ENCODE results near the gene ELOB. TPM values are rescaled to one million over a fixed set of nuclear protein-coding genes. Genes with fewer than 3 reads are reported as not detected.

ELOB gene
- total and polyA plus RNA-seq, 4 experiments from 2014 or later: 83.0 to 270 (median 177) TPM

- H3K27ac Mint-ChIP-seq: peak overlapping the region in 6 of 7 donors; percentile 36 to 99 (median 84)
- intact Hi-C loops (cut with micrococcal nuclease): loop anchor here (5.0 to 10.0 kb wide), 2 partner anchors 92 to 240 kb away; partner anchors contain the start of genes CEMP1 and PDPK1
- POLR2A ChIA-PET (ENCODE audit: partially characterized antibody): interaction anchor here (1.4 to 8.8 kb wide), 5 partner anchors 7 to 1069 kb away, joined by 3 to 142 read pairs (median 7); partner anchors contain the start of genes MAPK8IP3 and SRRM2
These were observed 1.9 kb downstream of the ELOB start for GRCh38 chr16:2775131-2775716.

DNA sequence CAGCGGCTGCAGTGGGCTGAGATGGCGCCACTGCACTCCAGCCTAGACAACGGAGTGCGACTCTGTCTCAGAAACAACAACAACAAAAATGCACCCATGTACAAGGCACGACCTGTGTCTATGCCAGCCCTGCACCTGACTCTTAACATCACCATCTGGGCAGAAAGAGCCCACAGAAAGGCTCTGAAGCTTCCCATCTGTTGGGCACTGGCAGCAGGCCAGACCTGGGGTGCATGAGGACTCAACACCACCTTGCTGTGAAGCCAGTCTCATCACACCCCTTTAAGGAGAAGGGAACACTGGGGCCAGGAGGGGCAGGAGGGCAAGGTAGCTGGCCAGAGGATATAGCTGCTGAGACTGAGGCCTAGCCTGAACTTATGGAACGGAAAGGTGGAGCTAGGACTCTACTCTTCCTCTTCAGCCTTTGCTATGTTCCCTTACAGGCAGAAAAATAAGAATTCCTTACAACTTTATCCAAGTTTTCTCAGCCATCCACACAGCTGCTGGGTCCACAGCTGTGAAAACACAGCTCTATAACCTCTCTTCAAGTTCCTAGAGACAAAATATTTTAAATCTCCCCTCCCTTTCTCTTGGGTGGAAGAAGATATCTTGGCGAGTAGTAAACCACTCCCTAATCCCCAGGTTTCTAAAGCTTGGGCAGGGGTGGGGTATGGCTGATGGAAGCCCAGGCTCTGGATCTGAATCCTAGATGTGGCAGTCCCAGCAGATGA is 2.8 kb downstream of the ELOB start:
- H3K4me3 Mint-ChIP-seq: peak overlapping the region in 2 of 8 donors; percentile 25 to 46
- peaks cover 0 to 3% (median 0%) of the 10 kb centered on the region in 8 donors for H3K9me3 Mint-ChIP-seq
- peaks cover 27 to 69% of the 10 kb centered on the region in 2 donors for H3K36me3 Mint-ChIP-seq
- H3K27ac Mint-ChIP-seq: peak overlapping the region in 5 of 7 donors; percentile 36 to 99 (median 57)
- H3K4me1 Mint-ChIP-seq: peaks cover 20 to 51% (median 43%) of the 10 kb centered on the region in 4 donors
- Histone ChIP-seq H3K9me3 (ENCODE audit: control insufficient read depth in 1 of 2, low read length in 2 of 2) (no peaks in the 10 kb centered on the region), H3K27me3 (ENCODE audit: insufficient read depth, low read length) (no peaks in the 10 kb centered on the region), H3K4me1 (ENCODE audit: insufficient read depth, low read length) (peaks cover 37% of the 10 kb centered on the region), H3K36me3 (ENCODE audit: insufficient read depth, low read length) (peaks cover 37% of the 10 kb centered on the region), H3K4me3 (ENCODE audit: low read length in 2 of 2) (no peak overlapping the region), H3K27ac (ENCODE audit: low read depth, low read length) (no peak overlapping the region)
- intact Hi-C loops (cut with micrococcal nuclease): loop anchor here (10.0 kb wide), 1 partner anchor 240 kb away; the partner anchor contains the start of genes CEMP1 and PDPK1
- ChIA-PET CTCF (ENCODE audit: partially characterized antibody) (interaction anchor here (1.1 kb wide), 1 partner anchor 28 kb away, joined by 3 read pairs; no protein-coding TSS in a partner anchor), POLR2A (ENCODE audit: partially characterized antibody) (interaction anchor here (1.4 to 8.8 kb wide), 3 partner anchors 17 to 1068 kb away, joined by 3 to 142 read pairs (median 7); partner anchors contain the start of genes MAPK8IP3 and SRRM2)
- no peaks in the 10 kb centered on the region for H3K27me3 Mint-ChIP-seq
- DNase-seq: peak in 1 of 5 donors; percentile 29

More at GRCh38 chr16:2775131-2775716, 1.9 kb downstream of the ELOB start:
- Mint-ChIP-seq H3K4me3 (peak overlapping the region; percentile 31 to 96 (median 93)), H3K9me3 (no peaks in the 10 kb centered on the region), H3K4me1 (peaks cover 19 to 47% (median 38%) of the 10 kb centered on the region in 4 donors), H3K36me3 (peaks cover 23 to 60% of the 10 kb centered on the region in 2 donors), H3K27me3 (no peaks in the 10 kb centered on the region)
- no peaks in the 10 kb centered on the region for H3K9me3 ChIP-seq (ENCODE audit: control insufficient read depth in 1 of 2, low read length in 2 of 2)
- no peak overlapping the region for H3K4me3 ChIP-seq (ENCODE audit: low read length in 2 of 2)
- peaks cover 28% of the 10 kb centered on the region for H3K36me3 ChIP-seq (ENCODE audit: insufficient read depth, low read length)
- no peaks in the 10 kb centered on the region for H3K27me3 ChIP-seq (ENCODE audit: insufficient read depth, low read length)
- no peak overlapping the region for H3K27ac ChIP-seq (ENCODE audit: low read depth, low read length)
- peaks cover 38% of the 10 kb centered on the region for H3K4me1 ChIP-seq (ENCODE audit: insufficient read depth, low read length)
- DNase-seq: peak in 1 of 5 donors; percentile 6
- CTCF ChIA-PET (ENCODE audit: partially characterized antibody): interaction anchor here (1.1 kb wide), 1 partner anchor 22 kb away, joined by 3 read pairs; no protein-coding TSS in a partner anchor

DNA sequence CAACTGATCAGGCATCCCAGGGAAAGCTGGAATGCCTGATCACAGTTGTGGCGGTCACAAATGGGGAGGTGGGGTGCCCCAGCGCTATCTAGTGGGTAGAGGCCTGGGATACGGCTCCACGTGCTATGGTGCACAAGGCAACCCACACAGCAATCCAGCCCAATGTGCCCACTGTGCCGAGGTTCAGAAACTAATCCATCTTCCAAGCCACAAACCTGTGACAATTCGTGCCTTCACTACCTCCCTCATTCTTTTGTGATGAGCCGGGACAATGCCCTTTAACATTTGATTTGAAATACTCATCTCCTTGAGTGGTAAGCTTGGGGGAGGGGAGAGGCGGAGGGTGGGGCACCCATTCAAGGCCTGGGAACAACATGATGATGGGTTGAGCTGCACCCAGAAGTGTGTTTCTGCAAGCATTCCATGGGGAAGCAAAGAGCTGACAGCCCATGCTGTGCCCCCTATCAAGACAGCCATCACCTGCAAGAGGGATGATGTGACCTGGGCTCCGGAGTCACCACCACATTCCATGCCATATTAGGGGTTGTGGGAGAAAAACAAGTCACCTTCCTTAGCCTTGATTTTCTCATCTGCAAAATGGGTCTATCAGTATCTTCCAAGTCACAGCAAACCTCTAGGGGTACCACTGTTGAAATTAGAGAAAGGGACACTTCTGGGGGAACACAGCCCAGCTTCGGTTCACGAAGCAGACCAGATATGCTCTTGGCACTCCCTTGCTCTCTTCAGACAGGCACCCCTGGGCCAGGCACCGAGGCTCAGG is 3.7 kb downstream of the ELOB start:
- H3K9me3 ChIP-seq (ENCODE audit: control insufficient read depth in 1 of 2, low read length in 2 of 2): no peaks in the 10 kb centered on the region
- Mint-ChIP-seq H3K36me3 (peaks cover 32 to 79% of the 10 kb centered on the region in 2 donors), H3K27ac (peak overlapping the region in 4 of 7 donors; percentile 66 to 99 (median 76)), H3K27me3 (no peaks in the 10 kb centered on the region), H3K4me3 (peak overlapping the region in 2 of 8 donors; percentile 4 to 7), H3K4me1 (peaks cover 16 to 45% (median 36%) of the 10 kb centered on the region in 4 donors), H3K9me3 (peaks cover 0 to 3% (median 0%) of the 10 kb centered on the region in 8 donors)
- H3K27me3 ChIP-seq (ENCODE audit: insufficient read depth, low read length): no peaks in the 10 kb centered on the region
- H3K4me1 ChIP-seq (ENCODE audit: insufficient read depth, low read length): peaks cover 28% of the 10 kb centered on the region
- intact Hi-C loops (cut with micrococcal nuclease): loop anchor here (10.0 kb wide), 1 partner anchor 239 kb away; the partner anchor contains the start of genes CEMP1 and PDPK1
- ChIA-PET POLR2A (ENCODE audit: partially characterized antibody) (interaction anchor here (0.6 to 8.8 kb wide), 3 partner anchors 12 to 21 kb away, joined by 3 to 142 read pairs (median 7); partner anchors contain the start of gene SRRM2), CTCF (ENCODE audit: partially characterized antibody) (interaction anchor here (1.1 kb wide), 1 partner anchor 27 kb away, joined by 3 read pairs; no protein-coding TSS in a partner anchor)
- H3K27ac ChIP-seq (ENCODE audit: low read depth, low read length): no peak overlapping the region
- peak in 1 of 5 donors; percentile 26 for DNase-seq
- H3K36me3 ChIP-seq (ENCODE audit: insufficient read depth, low read length): peaks cover 46% of the 10 kb centered on the region
- no peak overlapping the region for H3K4me3 ChIP-seq (ENCODE audit: low read length in 2 of 2)

GRCh38 chr16:2771496-2772402 is 5.3 kb downstream of the ELOB start:
- H3K4me1 ChIP-seq (ENCODE audit: insufficient read depth, low read length): peaks cover 23% of the 10 kb centered on the region
- ChIA-PET POLR2A (ENCODE audit: partially characterized antibody) (interaction anchor here (8.8 kb wide), 1 partner anchor 20 kb away, joined by 142 read pairs; the partner anchor contains the start of gene SRRM2), CTCF (ENCODE audit: partially characterized antibody) (no interaction called here)
- peak overlapping the region in 6 of 7 donors; percentile 57 to 99 (median 67) for H3K27ac Mint-ChIP-seq
- peaks cover 0 to 3% (median 0%) of the 10 kb centered on the region in 8 donors for H3K9me3 Mint-ChIP-seq
- H3K27me3 Mint-ChIP-seq: no peaks in the 10 kb centered on the region
- intact Hi-C loops (cut with micrococcal nuclease): loop anchor here (10.0 kb wide), 1 partner anchor 237 kb away; the partner anchor contains the start of genes CEMP1 and PDPK1
- peaks cover 14 to 38% (median 33%) of the 10 kb centered on the region in 4 donors for H3K4me1 Mint-ChIP-seq
- peaks cover 44 to 81% of the 10 kb centered on the region in 2 donors for H3K36me3 Mint-ChIP-seq
- H3K27ac ChIP-seq (ENCODE audit: low read depth, low read length): no peak overlapping the region
- peak in 1 of 5 donors; percentile 37 for DNase-seq
- H3K9me3 ChIP-seq (ENCODE audit: control insufficient read depth in 1 of 2, low read length in 2 of 2): no peaks in the 10 kb centered on the region
- H3K27me3 ChIP-seq (ENCODE audit: insufficient read depth, low read length): no peaks in the 10 kb centered on the region
- peak overlapping the region in 2 of 8 donors; percentile 5 to 15 for H3K4me3 Mint-ChIP-seq
- no peak overlapping the region for H3K4me3 ChIP-seq (ENCODE audit: low read length in 2 of 2)
- peaks cover 63% of the 10 kb centered on the region for H3K36me3 ChIP-seq (ENCODE audit: insufficient read depth, low read length)

GRCh38 chr16:2770057-2770951 is 6.8 kb downstream of the ELOB start:
- ChIA-PET POLR2A (ENCODE audit: partially characterized antibody) (interaction anchor here (3.3 to 6.1 kb wide), 2 partner anchors 7 to 16 kb away, joined by 15 to 38 read pairs; partner anchors contain the start of gene ELOB), CTCF (ENCODE audit: partially characterized antibody) (no interaction called here)
- peak overlapping the region in 5 of 7 donors; percentile 42 to 83 (median 55) for H3K27ac Mint-ChIP-seq
- H3K4me1 Mint-ChIP-seq: peaks cover 11 to 28% (median 24%) of the 10 kb centered on the region in 4 donors
- no peaks in the 10 kb centered on the region for H3K27me3 Mint-ChIP-seq
- intact Hi-C loops (cut with micrococcal nuclease): loop anchor here (10.0 kb wide), 1 partner anchor 236 kb away; the partner anchor contains the start of genes CEMP1 and PDPK1
- peaks cover 59 to 87% of the 10 kb centered on the region in 2 donors for H3K36me3 Mint-ChIP-seq
- no peaks in the 10 kb centered on the region for H3K9me3 ChIP-seq (ENCODE audit: control insufficient read depth in 1 of 2, low read length in 2 of 2)
- H3K4me1 ChIP-seq (ENCODE audit: insufficient read depth, low read length): peaks cover 12% of the 10 kb centered on the region
- H3K27ac ChIP-seq (ENCODE audit: low read depth, low read length): no peak overlapping the region
- peak in 1 of 5 donors; percentile 39 for DNase-seq
- H3K36me3 ChIP-seq (ENCODE audit: insufficient read depth, low read length): peaks cover 77% of the 10 kb centered on the region
- H3K9me3 Mint-ChIP-seq: peaks cover 0 to 10% (median 0%) of the 10 kb centered on the region in 8 donors
- no peaks in the 10 kb centered on the region for H3K27me3 ChIP-seq (ENCODE audit: insufficient read depth, low read length)
- peak overlapping the region in 1 of 8 donors; percentile 57 for H3K4me3 Mint-ChIP-seq
- H3K4me3 ChIP-seq (ENCODE audit: low read length in 2 of 2): no peak overlapping the region
